Esophagus squamous epithelium (tissue), 4 donors: ENCODE data around the gene ZDHHC20.

Experiments used
- CTCF ChIP-seq, 6 experiments: fragments of 450-650 bp in 4 of 6; fragments of 200-600 bp in 2 of 6; sonication (generic) in 2 of 6; IDR thresholded peaks; one replicate each; pipeline ENCODE4 v1.5.1; 2016 to 2019; ENCODE audit warnings: antibody characterized with exemption in 6 of 6, mild to moderate bottlenecking in 4 of 6, moderate library complexity in 4 of 6
- POLR2A ChIP-seq, 4 donors: fragments of 450-650 bp; IDR thresholded peaks; one replicate each; pipeline ENCODE4 v1.6.1; 2017; ENCODE audit warnings: antibody characterized with exemption in 4 of 4, mild to moderate bottlenecking in 4 of 4, moderate library complexity in 3 of 4

GRCh38 chr13:21355304-21355703 lies 103.8 kb downstream of the ZDHHC20 start:
- no peak for TF ChIP-seq POLR2A (IDR thresholded peaks at IDR 0.05)
- TF ChIP-seq CTCF (IDR thresholded peaks at IDR 0.05) = no peak
